Right lobe of liver (tissue), 4 donors: Measurements from ENCODE around the gene LSM14A.

Experiments
- POLR2A ChIP-seq: fragments of 450-650 bp; IDR thresholded peaks from one replicate; pipeline ENCODE4 v1.6.1; 2017; ENCODE audit warnings: antibody characterized with exemption, mild to moderate bottlenecking
- TF ChIP-seq, protein P1 (sequence below), 4 donors: fragments of 200-600 bp in 3 of 4; fragments of 450-650 bp in 1 of 4; IDR thresholded peaks; one replicate each; pipeline versions ENCODE4 v1.5.1 to v1.8.0; 2016 to 2022; ENCODE audit warnings: antibody characterized with exemption in 4 of 4, mild to moderate bottlenecking in 2 of 4
- donor health status: DM: no; HTN: no; CAD: no.
- donor health status: DM: no; HTN: no; CAD: no.
- donor health status: DM: no; HTN: yes; CAD: no.

GRCh38 chr19:34184880-34185491, 12.7 kb downstream of the LSM14A start:
- TF ChIP-seq, protein P1, sequence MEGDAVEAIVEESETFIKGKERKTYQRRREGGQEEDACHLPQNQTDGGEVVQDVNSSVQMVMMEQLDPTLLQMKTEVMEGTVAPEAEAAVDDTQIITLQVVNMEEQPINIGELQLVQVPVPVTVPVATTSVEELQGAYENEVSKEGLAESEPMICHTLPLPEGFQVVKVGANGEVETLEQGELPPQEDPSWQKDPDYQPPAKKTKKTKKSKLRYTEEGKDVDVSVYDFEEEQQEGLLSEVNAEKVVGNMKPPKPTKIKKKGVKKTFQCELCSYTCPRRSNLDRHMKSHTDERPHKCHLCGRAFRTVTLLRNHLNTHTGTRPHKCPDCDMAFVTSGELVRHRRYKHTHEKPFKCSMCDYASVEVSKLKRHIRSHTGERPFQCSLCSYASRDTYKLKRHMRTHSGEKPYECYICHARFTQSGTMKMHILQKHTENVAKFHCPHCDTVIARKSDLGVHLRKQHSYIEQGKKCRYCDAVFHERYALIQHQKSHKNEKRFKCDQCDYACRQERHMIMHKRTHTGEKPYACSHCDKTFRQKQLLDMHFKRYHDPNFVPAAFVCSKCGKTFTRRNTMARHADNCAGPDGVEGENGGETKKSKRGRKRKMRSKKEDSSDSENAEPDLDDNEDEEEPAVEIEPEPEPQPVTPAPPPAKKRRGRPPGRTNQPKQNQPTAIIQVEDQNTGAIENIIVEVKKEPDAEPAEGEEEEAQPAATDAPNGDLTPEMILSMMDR (IDR thresholded peaks at IDR 0.05): no peak
- TF ChIP-seq POLR2A: no peak
